Fibroblast of pulmonary artery (primary cell): ENCODE measurements around the gene GPSM3.
"Not testable (repeated sequence)": the region's sequence is repeated elsewhere in the genome, so short reads cannot be mapped to it uniquely, and the experiment has no call there.

ENCODE experiments used
- DNase-seq: peaks from one replicate; pipeline ENCODE4 v3.0.0-alpha.2; 2010; ENCODE audit warnings: low read depth
- H3K4me3 ChIP-seq: replicated peaks from 2 replicates; pipeline ENCODE4 v1.5.1; 2011; ENCODE audit warnings: low read depth, mild to moderate bottlenecking, control low read depth, low read length, moderate library complexity
- TF ChIP-seq, protein P1 (sequence below): IDR thresholded peaks from 2 replicates; pipeline ENCODE4 v1.5.1; 2011; ENCODE audit warnings: mild to moderate bottlenecking, control low read depth, low read length, inconsistent platforms; ENCODE audit errors: missing control alignments

The GPSM3 gene

GRCh38 chr6:32215617-32216016 is 23.2 kb upstream of the GPSM3 start:
- TF ChIP-seq, protein P1, sequence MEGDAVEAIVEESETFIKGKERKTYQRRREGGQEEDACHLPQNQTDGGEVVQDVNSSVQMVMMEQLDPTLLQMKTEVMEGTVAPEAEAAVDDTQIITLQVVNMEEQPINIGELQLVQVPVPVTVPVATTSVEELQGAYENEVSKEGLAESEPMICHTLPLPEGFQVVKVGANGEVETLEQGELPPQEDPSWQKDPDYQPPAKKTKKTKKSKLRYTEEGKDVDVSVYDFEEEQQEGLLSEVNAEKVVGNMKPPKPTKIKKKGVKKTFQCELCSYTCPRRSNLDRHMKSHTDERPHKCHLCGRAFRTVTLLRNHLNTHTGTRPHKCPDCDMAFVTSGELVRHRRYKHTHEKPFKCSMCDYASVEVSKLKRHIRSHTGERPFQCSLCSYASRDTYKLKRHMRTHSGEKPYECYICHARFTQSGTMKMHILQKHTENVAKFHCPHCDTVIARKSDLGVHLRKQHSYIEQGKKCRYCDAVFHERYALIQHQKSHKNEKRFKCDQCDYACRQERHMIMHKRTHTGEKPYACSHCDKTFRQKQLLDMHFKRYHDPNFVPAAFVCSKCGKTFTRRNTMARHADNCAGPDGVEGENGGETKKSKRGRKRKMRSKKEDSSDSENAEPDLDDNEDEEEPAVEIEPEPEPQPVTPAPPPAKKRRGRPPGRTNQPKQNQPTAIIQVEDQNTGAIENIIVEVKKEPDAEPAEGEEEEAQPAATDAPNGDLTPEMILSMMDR = no peak
- H3K4me3 ChIP-seq = no peak overlapping the region

GRCh38 chr6:32214126-32214525 is 21.7 kb upstream of the GPSM3 start:
- H3K4me3 ChIP-seq = no peak overlapping the region
- DNase-seq = no peak
- TF ChIP-seq, protein P1 = no peak

More at GRCh38 chr6:32215617-32216016, 23.2 kb upstream of the GPSM3 start:
- DNase-seq = no peak

DNA sequence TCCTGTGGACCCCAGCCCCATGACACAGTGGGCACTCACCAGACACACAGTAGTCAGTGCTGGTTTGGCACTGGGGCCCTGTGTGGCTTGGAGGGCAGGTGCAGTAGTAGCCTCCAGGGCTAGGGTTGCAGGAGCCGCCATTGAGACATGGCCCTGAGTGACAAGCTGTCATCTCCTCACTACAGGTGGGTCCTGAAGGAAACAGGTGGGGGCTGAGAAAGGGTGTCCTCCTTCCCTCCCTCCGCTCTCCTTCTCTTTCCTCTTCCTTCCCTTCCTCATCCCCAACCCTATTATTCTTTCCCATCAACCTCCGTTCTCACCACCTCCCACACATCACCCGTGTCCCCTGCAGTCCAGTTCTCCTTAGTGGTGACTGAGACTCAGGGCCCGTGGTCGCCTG is 21.2 kb upstream of the GPSM3 start:
- no peak overlapping the region for H3K4me3 ChIP-seq
- DNase-seq = no peak
- TF ChIP-seq, protein P1 = no peak

DNA sequence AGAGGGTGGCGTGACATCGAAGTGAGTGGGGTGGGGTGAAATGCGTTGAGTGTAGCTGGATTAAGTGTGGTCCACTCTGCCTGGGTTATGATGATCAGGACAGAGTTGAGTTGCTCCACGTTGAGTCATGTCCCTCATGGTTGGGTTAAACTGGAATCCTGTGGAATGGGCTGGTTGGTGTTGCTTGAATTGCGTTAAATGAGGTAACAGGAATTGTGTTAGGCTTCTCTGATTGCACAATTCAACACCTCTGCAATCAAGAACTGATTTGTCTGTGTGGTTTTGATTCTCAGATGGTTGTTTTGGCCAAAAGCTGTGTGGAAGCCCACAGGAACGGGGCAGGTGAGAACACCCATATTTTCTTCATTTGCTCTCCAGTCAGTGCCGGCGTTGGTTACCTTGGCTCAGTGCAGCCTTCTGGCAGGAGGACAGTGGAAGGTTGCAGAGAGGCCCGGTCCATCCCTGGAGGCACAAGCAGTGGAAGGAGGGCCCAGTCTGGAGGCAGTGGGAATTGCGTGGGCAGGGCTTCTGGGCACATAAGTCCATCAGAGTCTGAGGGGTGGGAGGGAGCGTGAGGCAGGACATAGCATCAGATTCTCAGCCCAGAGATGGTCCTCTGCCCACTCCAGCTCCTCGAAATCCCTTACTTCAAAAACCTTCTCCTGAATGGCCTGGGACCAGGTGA is 19.8 kb upstream of the GPSM3 start:
- TF ChIP-seq, protein P1 = no peak
- DNase-seq = no peak
- H3K4me3 ChIP-seq = no peak overlapping the region

- DNase-seq, H3K4me3 ChIP-seq: not testable (repeated sequence)
Observed at GRCh38 chr6:32211432-32211831, 19.0 kb upstream of the GPSM3 start.

DNA sequence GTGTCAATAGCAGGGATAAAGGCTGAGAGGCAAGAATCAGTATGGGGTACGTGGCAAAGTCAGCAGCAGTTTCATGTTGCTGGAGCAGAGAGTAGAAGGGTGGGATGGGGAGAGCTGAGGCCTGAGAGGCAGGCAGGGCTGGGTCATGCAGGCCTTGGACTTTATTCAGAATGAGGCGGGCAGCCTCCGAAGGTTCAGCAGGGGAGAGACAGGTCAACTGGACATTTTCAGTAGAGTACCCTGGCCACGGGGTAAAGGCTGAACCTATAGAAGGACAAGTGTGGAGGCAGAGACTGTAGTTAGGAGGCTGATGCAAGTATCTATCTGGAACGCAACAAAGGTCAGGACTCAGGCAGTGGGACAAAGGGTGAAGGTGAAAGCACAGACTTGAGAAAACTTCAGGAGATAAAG is 17.8 kb upstream of the GPSM3 start:
- H3K4me3 ChIP-seq = no peak overlapping the region
- DNase-seq = no peak
- TF ChIP-seq, protein P1 = no peak

DNA sequence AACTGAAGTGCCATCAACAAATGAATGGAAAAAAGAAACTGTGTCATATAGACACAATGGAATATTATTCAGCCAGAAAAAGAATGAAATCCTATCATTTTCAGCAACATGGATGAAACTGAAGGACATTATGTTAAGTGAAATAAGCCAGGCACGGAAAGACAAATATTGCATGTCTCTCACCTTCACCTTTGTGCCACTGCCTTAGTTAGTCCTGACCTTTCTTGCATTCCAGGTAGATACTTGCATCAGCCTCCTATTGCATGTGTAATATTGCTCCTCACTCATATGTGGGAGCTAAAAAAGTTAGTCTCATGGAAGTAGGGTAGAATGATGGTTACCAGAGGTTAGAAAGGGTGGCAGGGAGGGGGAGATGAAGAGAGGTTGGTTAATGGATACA is 16.6 kb upstream of the GPSM3 start:
- H3K4me3 ChIP-seq = no peak overlapping the region
- DNase-seq = no peak
- TF ChIP-seq, protein P1 = no peak
